IPS-NIHi11 (cell line): Measurements from ENCODE around the gene GALNT14.

Source experiments
- DNase-seq: peaks from one replicate; pipeline ENCODE4 v3.0.0; 2012; ENCODE audit warnings: mixed read lengths, low spot score

Gene GALNT14

GRCh38 chr2:30974554-30974953 is 163.7 kb downstream of the GALNT14 start:
- DNase-seq, result no peak

- DNase-seq, result no peak
Measured at GRCh38 chr2:30974092-30974491, 164.1 kb downstream of the GALNT14 start.

GRCh38 chr2:30971231-30972025 is 166.8 kb downstream of the GALNT14 start:
- no peak for DNase-seq

- DNase-seq, result no peak
Measured at GRCh38 chr2:30968660-30969397, 169.4 kb downstream of the GALNT14 start.

GRCh38 chr2:30966786-30967185 is 171.5 kb downstream of the GALNT14 start:
- DNase-seq, result no peak

GRCh38 chr2:30965022-30965531 is 173.2 kb downstream of the GALNT14 start:
- no peak for DNase-seq

- DNase-seq, result no peak
Measured at GRCh38 chr2:30964334-30965005, 173.8 kb downstream of the GALNT14 start.

GRCh38 chr2:30963184-30963583 is 175.1 kb downstream of the GALNT14 start:
- no peak for DNase-seq

- DNase-seq, result no peak
Measured at GRCh38 chr2:30960213-30960612, 178.0 kb downstream of the GALNT14 start.

GRCh38 chr2:30959653-30960052 is 178.6 kb downstream of the GALNT14 start:
- DNase-seq, result no peak

- no peak for DNase-seq
Measured at GRCh38 chr2:30958918-30959265, 179.3 kb downstream of the GALNT14 start.

GRCh38 chr2:30958193-30958917 is 179.9 kb downstream of the GALNT14 start:
- DNase-seq, result no peak

- DNase-seq, result no peak
Measured at GRCh38 chr2:30957591-30957990, 180.6 kb downstream of the GALNT14 start.

GRCh38 chr2:30956995-30957394 is 181.2 kb downstream of the GALNT14 start:
- no peak for DNase-seq

GRCh38 chr2:30955516-30956132 is 182.6 kb downstream of the GALNT14 start:
- DNase-seq, result no peak

GRCh38 chr2:30950339-30950738 is 187.9 kb downstream of the GALNT14 start:
- no peak for DNase-seq

GRCh38 chr2:30949435-30949834 is 188.8 kb downstream of the GALNT14 start:
- DNase-seq, result no peak

- DNase-seq, result no peak
Measured at GRCh38 chr2:30948857-30949256, 189.4 kb downstream of the GALNT14 start.

GRCh38 chr2:30948130-30948529 is 190.1 kb downstream of the GALNT14 start:
- no peak for DNase-seq

- DNase-seq, result no peak
Measured at GRCh38 chr2:30947686-30948085, 190.6 kb downstream of the GALNT14 start.

GRCh38 chr2:30942419-30942818 is 195.8 kb downstream of the GALNT14 start:
- peak; percentile 31 for DNase-seq

GRCh38 chr2:30940839-30941238 is 197.4 kb downstream of the GALNT14 start:
- no peak for DNase-seq
